Measurements from ENCODE around the gene LILRB1. TPM values are rescaled to one million over a fixed set of nuclear protein-coding genes. Genes with fewer than 3 reads are reported as not detected.
"Not testable (repeated sequence)": the region's sequence is repeated elsewhere in the genome, so short reads cannot be mapped to it uniquely, and the experiment has no call there.

LILRB1 gene
- total RNA-seq = 10 to 100 TPM in 1 of 5 donors, 1 to 10 TPM in 4; 2.0 to 26.9 (median 3.6) TPM
- 9.7 TPM for total RNA-seq (2013)
- total RNA-seq = 0.13 to 11.2 (median 1.3) reads per million in 29 experiments

GRCh38 chr19:54630262-54630661, at the start of gene LILRB1:
TSS of gene LILRB1 (plus strand) at chr19:54630484. CDS start at chr19:54631074, 590 bp downstream.
- POLR2A ChIA-PET; H3K36me3 Mint-ChIP-seq; H3K4me3 Mint-ChIP-seq; H3K4me3 ChIP-seq (ENCODE audit: control insufficient read depth in 1 of 2, extremely low read depth in 1 of 2, low read length in 1 of 2); H3K4me1 Mint-ChIP-seq; H3K9me3 Mint-ChIP-seq; H3K9me3 ChIP-seq; CTCF ChIA-PET; H3K27ac ChIP-seq (ENCODE audit: low read length); ATAC-seq (replicated peaks in 1 of 4); DNase-seq; H3K27ac Mint-ChIP-seq; H3K36me3 ChIP-seq (ENCODE audit: control insufficient read depth in 2 of 2, extremely low read depth in 1 of 2, insufficient read depth in 1 of 2, low read length in 1 of 2): not testable (repeated sequence)
- H3K27me3 ChIP-seq (replicated peaks in 1 of 2; ENCODE audit: control insufficient read depth in 2 of 2, extremely low read depth in 1 of 2, insufficient read depth in 2 of 2, low read length in 1 of 2) = peaks cover 0 to 33% of the 10 kb centered on the region in 2 experiments
- H3K27me3 Mint-ChIP-seq = peaks cover 33 to 71% of the 10 kb centered on the region in 2 donors
- 26% methylated on average over 4 of the region's 9 CpGs for WGBS (ENCODE audit: insufficient coverage)
- H3K4me1 ChIP-seq (ENCODE audit: control insufficient read depth in 1 of 2, extremely low read depth in 1 of 2, insufficient read depth in 2 of 2, low read length in 2 of 2) = peaks cover 0 to 18% of the 10 kb centered on the region in 2 experiments

- ChIA-PET CTCF (no interaction called here), POLR2A (no interaction called here)
- H3K27me3 Mint-ChIP-seq = peaks cover 37 to 45% of the 10 kb centered on the region in 2 donors
These were observed 43.9 kb upstream of the LILRB1 start for GRCh38 chr19:54586397-54586796.

GRCh38 chr19:54587026-54587425, 43.3 kb upstream of the LILRB1 start:
- ChIA-PET POLR2A (no interaction called here), CTCF (no interaction called here)
- Mint-ChIP-seq H3K4me1 (no peaks in the 10 kb centered on the region), H3K4me3 (no peak overlapping the region), H3K27ac (no peak overlapping the region), H3K36me3 (no peaks in the 10 kb centered on the region), H3K9me3 (peaks cover 12 to 22% (median 20%) of the 10 kb centered on the region in 3 donors), H3K27me3 (peaks cover 39 to 50% of the 10 kb centered on the region in 2 donors)
- Histone ChIP-seq H3K36me3 (ENCODE audit: control insufficient read depth in 2 of 2, extremely low read depth in 1 of 2, insufficient read depth in 1 of 2, low read length in 1 of 2) (no peaks in the 10 kb centered on the region), H3K27me3 (replicated peaks in 1 of 2; ENCODE audit: control insufficient read depth in 2 of 2, extremely low read depth in 1 of 2, insufficient read depth in 2 of 2, low read length in 1 of 2) (peaks cover 0 to 37% of the 10 kb centered on the region in 2 experiments), H3K9me3 (no peaks in the 10 kb centered on the region), H3K4me3 (ENCODE audit: control insufficient read depth in 1 of 2, extremely low read depth in 1 of 2, low read length in 1 of 2) (no peak overlapping the region), H3K4me1 (ENCODE audit: control insufficient read depth in 1 of 2, extremely low read depth in 1 of 2, insufficient read depth in 2 of 2, low read length in 2 of 2) (no peaks in the 10 kb centered on the region), H3K27ac (ENCODE audit: low read length) (no peak overlapping the region)
- ATAC-seq (replicated peaks in 1 of 4) = no peak
- DNase-seq = no peak
- 73% methylated on average over 4 of the region's 7 CpGs for WGBS (ENCODE audit: insufficient coverage)

More at GRCh38 chr19:54586397-54586796, 43.9 kb upstream of the LILRB1 start:
- no peaks in the 10 kb centered on the region for H3K4me1 Mint-ChIP-seq
- H3K36me3 Mint-ChIP-seq = no peaks in the 10 kb centered on the region
- Histone ChIP-seq H3K9me3 (no peaks in the 10 kb centered on the region), H3K36me3 (ENCODE audit: control insufficient read depth in 2 of 2, extremely low read depth in 1 of 2, insufficient read depth in 1 of 2, low read length in 1 of 2) (no peaks in the 10 kb centered on the region), H3K27me3 (replicated peaks in 1 of 2; ENCODE audit: control insufficient read depth in 2 of 2, extremely low read depth in 1 of 2, insufficient read depth in 2 of 2, low read length in 1 of 2) (peaks cover 0 to 36% of the 10 kb centered on the region in 2 experiments), H3K4me3 (ENCODE audit: control insufficient read depth in 1 of 2, extremely low read depth in 1 of 2, low read length in 1 of 2) (no peak overlapping the region), H3K4me1 (ENCODE audit: control insufficient read depth in 1 of 2, extremely low read depth in 1 of 2, insufficient read depth in 2 of 2, low read length in 2 of 2) (no peaks in the 10 kb centered on the region), H3K27ac (ENCODE audit: low read length) (no peak overlapping the region)
- H3K4me3 Mint-ChIP-seq = no peak overlapping the region
- H3K9me3 Mint-ChIP-seq = peaks cover 12 to 20% (median 19%) of the 10 kb centered on the region in 3 donors
- ATAC-seq (replicated peaks in 1 of 4) (no peak), DNase-seq (no peak)
- H3K27ac Mint-ChIP-seq = no peak overlapping the region
- WGBS (ENCODE audit: insufficient coverage) = 87% methylated on average over 2 of the region's 5 CpGs

GRCh38 chr19:54593445-54593844, 36.8 kb upstream of the LILRB1 start, which contains the start of gene LILRA1:
TSS of gene LILRA1 (plus strand) at chr19:54593632. CDS start at chr19:54594245, 613 bp downstream.
- H3K36me3 ChIP-seq (ENCODE audit: control insufficient read depth in 2 of 2, extremely low read depth in 1 of 2, insufficient read depth in 1 of 2, low read length in 1 of 2); DNase-seq; POLR2A ChIA-PET; H3K4me1 Mint-ChIP-seq; CTCF ChIA-PET; H3K27ac ChIP-seq (ENCODE audit: low read length); H3K27ac Mint-ChIP-seq; H3K4me3 ChIP-seq (ENCODE audit: control insufficient read depth in 1 of 2, extremely low read depth in 1 of 2, low read length in 1 of 2); H3K4me3 Mint-ChIP-seq; H3K36me3 Mint-ChIP-seq; H3K9me3 ChIP-seq; H3K4me1 ChIP-seq (ENCODE audit: control insufficient read depth in 1 of 2, extremely low read depth in 1 of 2, insufficient read depth in 2 of 2, low read length in 2 of 2); ATAC-seq (replicated peaks in 1 of 4): not testable (repeated sequence)
- WGBS (ENCODE audit: insufficient coverage) = 0% methylated on average over 2 of the region's 6 CpGs
- peaks cover 22 to 51% of the 10 kb centered on the region in 2 donors for H3K27me3 Mint-ChIP-seq
- peaks cover 0 to 58% of the 10 kb centered on the region in 2 experiments for H3K27me3 ChIP-seq (replicated peaks in 1 of 2; ENCODE audit: control insufficient read depth in 2 of 2, extremely low read depth in 1 of 2, insufficient read depth in 2 of 2, low read length in 1 of 2)
- peaks cover 0 to 17% (median 15%) of the 10 kb centered on the region in 3 donors for H3K9me3 Mint-ChIP-seq

GRCh38 chr19:54593931-54594626, 36.2 kb upstream of the LILRB1 start:
- Mint-ChIP-seq H3K27me3 (peaks cover 22 to 47% of the 10 kb centered on the region in 2 donors), H3K9me3 (peaks cover 0 to 15% (median 15%) of the 10 kb centered on the region in 3 donors)
- ATAC-seq (replicated peaks in 1 of 4); DNase-seq; H3K36me3 Mint-ChIP-seq; H3K27ac Mint-ChIP-seq; H3K27ac ChIP-seq (ENCODE audit: low read length); CTCF ChIA-PET; H3K36me3 ChIP-seq (ENCODE audit: control insufficient read depth in 2 of 2, extremely low read depth in 1 of 2, insufficient read depth in 1 of 2, low read length in 1 of 2); H3K4me1 Mint-ChIP-seq; H3K4me3 Mint-ChIP-seq; H3K9me3 ChIP-seq; H3K4me3 ChIP-seq (ENCODE audit: control insufficient read depth in 1 of 2, extremely low read depth in 1 of 2, low read length in 1 of 2); POLR2A ChIA-PET; H3K4me1 ChIP-seq (ENCODE audit: control insufficient read depth in 1 of 2, extremely low read depth in 1 of 2, insufficient read depth in 2 of 2, low read length in 2 of 2): not testable (repeated sequence)
- peaks cover 0 to 58% of the 10 kb centered on the region in 2 experiments for H3K27me3 ChIP-seq (replicated peaks in 1 of 2; ENCODE audit: control insufficient read depth in 2 of 2, extremely low read depth in 1 of 2, insufficient read depth in 2 of 2, low read length in 1 of 2)
- WGBS (ENCODE audit: insufficient coverage) = 0% methylated on average over 1 of the region's 9 CpGs

GRCh38 chr19:54594737-54595136, 35.5 kb upstream of the LILRB1 start:
- no peaks in the 10 kb centered on the region for H3K9me3 ChIP-seq
- ATAC-seq (replicated peaks in 1 of 4) (no peak), DNase-seq (no peak)
- H3K27ac ChIP-seq (ENCODE audit: low read length) = no peak overlapping the region
- Mint-ChIP-seq H3K36me3 (no peaks in the 10 kb centered on the region), H3K4me3 (no peak overlapping the region), H3K27ac (no peak overlapping the region), H3K4me1 (no peaks in the 10 kb centered on the region), H3K9me3 (peaks cover 0 to 12% (median 12%) of the 10 kb centered on the region in 3 donors), H3K27me3 (peaks cover 22 to 47% of the 10 kb centered on the region in 2 donors)
- peaks cover 0 to 59% of the 10 kb centered on the region in 2 experiments for H3K27me3 ChIP-seq (replicated peaks in 1 of 2; ENCODE audit: control insufficient read depth in 2 of 2, extremely low read depth in 1 of 2, insufficient read depth in 2 of 2, low read length in 1 of 2)
- 60% methylated on average over 1 of the region's 5 CpGs for WGBS (ENCODE audit: insufficient coverage)
- CTCF ChIA-PET = no interaction called here
- H3K36me3 ChIP-seq (ENCODE audit: control insufficient read depth in 2 of 2, extremely low read depth in 1 of 2, insufficient read depth in 1 of 2, low read length in 1 of 2) = no peaks in the 10 kb centered on the region
- peaks cover 0 to 3% of the 10 kb centered on the region in 2 experiments for H3K4me1 ChIP-seq (ENCODE audit: control insufficient read depth in 1 of 2, extremely low read depth in 1 of 2, insufficient read depth in 2 of 2, low read length in 2 of 2)
- H3K4me3 ChIP-seq (ENCODE audit: control insufficient read depth in 1 of 2, extremely low read depth in 1 of 2, low read length in 1 of 2) = no peak overlapping the region
- POLR2A ChIA-PET = no interaction called here
